ENCODE results near the gene KRTAP12-3.

Gene KRTAP12-3

DNA sequence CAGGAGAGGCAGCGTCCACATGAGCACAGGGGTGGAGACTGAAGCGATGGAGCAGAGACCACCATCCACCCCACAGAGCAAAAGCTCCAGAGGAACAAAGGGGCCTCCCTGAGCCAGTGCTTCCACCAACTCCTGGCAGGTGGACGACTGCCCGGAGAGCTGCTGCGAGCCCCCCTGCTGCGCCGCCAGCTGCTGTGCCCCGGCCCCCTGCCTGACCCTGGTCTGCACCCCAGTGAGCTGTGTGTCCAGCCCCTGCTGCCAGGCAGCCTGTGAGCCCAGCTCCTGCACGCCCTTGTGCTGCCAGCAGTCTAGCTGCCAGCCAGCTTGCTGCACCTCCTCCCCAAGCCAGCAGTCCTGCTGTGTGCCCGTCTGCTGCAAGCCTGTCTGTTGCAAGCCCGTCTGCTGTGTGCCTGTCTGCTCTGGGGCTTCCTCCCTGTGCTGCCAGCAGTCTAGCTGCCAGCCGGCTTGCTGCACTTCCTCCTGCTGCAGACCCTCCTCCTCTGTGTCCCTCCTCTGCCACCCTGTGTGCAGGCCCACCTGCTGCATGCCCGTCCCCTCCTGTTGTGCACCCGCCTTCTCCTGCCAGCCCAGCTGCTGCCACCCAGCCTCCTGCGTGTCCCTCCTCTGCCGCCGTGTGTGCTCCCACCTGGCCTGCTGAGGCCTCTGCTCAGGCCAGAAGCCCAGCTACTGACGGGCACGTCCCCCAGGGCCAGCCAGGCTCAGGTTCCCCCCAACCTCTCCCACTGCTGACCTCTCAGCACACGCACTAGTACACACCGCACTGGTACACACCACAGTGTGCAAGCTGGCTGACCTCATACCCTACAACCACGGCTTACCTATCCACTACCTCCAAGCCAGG is 44.6 kb downstream of the KRTAP12-3 start:
- DNase-seq (ENCODE audit: extremely low spot score), result no peak
- CTCF ChIA-PET, result interaction anchor here (0.5 kb wide), 1 partner anchor 80 kb away, joined by 3 read pairs; no protein-coding TSS in a partner anchor
- POLR2A ChIA-PET, result no interaction called here
- TF ChIP-seq LEF1 (IDR thresholded peaks at IDR 0.05; ENCODE audit: borderline replicate concordance) (no peak), NFRKB (IDR thresholded peaks at IDR 0.05) (no peak), CTBP1 (IDR thresholded peaks at IDR 0.05; ENCODE audit: borderline replicate concordance) (no peak), HDGF (IDR thresholded peaks at IDR 0.05; ENCODE audit: borderline replicate concordance) (no peak), BHLHE40 (IDR thresholded peaks at IDR 0.05; ENCODE audit: borderline replicate concordance) (no peak), SUZ12 (IDR thresholded peaks at IDR 0.05) (no peak), ZNF384 (IDR thresholded peaks at IDR 0.05) (no peak), FOXA1 (IDR thresholded peaks at IDR 0.05) (no peak), TARDBP (IDR thresholded peaks at IDR 0.05) (no peak), FOXM1 (IDR thresholded peaks at IDR 0.05; ENCODE audit: borderline replicate concordance) (no peak), SP1 (IDR thresholded peaks at IDR 0.05) (no peak), FOXK2 (IDR thresholded peaks at IDR 0.05) (no peak)
- TF ChIP-seq, protein P1, sequence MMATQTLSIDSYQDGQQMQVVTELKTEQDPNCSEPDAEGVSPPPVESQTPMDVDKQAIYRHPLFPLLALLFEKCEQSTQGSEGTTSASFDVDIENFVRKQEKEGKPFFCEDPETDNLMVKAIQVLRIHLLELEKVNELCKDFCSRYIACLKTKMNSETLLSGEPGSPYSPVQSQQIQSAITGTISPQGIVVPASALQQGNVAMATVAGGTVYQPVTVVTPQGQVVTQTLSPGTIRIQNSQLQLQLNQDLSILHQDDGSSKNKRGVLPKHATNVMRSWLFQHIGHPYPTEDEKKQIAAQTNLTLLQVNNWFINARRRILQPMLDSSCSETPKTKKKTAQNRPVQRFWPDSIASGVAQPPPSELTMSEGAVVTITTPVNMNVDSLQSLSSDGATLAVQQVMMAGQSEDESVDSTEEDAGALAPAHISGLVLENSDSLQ (IDR thresholded peaks at IDR 0.05), result no peak

DNA sequence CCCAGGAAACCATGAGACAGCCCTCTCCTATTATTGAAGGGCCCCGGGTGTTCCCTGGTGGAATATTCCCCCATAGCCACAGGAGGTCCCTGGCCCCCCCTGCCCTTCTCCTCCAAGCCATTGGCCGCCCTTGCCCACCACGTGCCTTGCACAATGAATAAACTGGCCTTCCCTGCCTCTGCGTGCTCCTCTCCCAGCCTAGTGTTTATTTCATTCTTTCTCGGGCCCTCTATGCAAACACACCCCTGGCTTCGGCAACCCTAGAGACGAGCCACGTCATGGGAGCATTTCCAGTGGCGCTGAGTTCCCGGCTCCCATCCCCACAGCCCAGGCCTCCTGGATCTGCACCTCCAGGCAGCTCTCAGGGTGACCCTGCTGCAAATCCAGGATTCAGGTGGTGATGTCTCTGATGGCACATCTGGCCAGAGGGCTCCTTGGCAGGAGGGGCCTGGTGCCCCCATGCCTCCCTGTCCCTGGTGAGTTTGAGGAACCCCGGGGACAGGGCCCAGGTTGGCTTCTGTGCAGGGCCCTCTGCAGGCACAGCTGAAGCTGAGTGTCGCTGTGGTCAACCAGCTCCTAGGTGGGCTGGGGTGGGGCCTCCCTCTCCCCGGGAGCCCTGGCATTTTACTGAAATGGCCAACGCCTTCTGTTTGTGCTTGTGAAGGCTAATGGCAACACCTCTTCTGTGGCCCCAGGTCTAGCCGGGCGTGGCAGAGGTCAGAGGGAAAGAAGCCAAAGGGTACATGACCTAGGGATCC is 45.4 kb downstream of the KRTAP12-3 start:
- no peak for DNase-seq (ENCODE audit: extremely low spot score)
- CTCF ChIA-PET, result no interaction called here
- POLR2A ChIA-PET, result no interaction called here
- no peak for TF ChIP-seq FOXM1 (IDR thresholded peaks at IDR 0.05; ENCODE audit: borderline replicate concordance)
- TF ChIP-seq ZNF384 (IDR thresholded peaks at IDR 0.05), result no peak
- no peak for TF ChIP-seq ARNT (IDR thresholded peaks at IDR 0.05)
- TF ChIP-seq CTBP1 (IDR thresholded peaks at IDR 0.05; ENCODE audit: borderline replicate concordance), result no peak
- no peak for TF ChIP-seq FOXA1 (IDR thresholded peaks at IDR 0.05)
- TF ChIP-seq BHLHE40 (IDR thresholded peaks at IDR 0.05; ENCODE audit: borderline replicate concordance), result no peak
- no peak for TF ChIP-seq SP1 (IDR thresholded peaks at IDR 0.05)
- TF ChIP-seq, protein P1 (IDR thresholded peaks at IDR 0.05), result no peak
- no peak for TF ChIP-seq L3MBTL2 (conservative IDR thresholded peaks at IDR 0.05)
- TF ChIP-seq FOXK2 (IDR thresholded peaks at IDR 0.05), result no peak
- no peak for TF ChIP-seq TARDBP (IDR thresholded peaks at IDR 0.05)
- TF ChIP-seq NFRKB (IDR thresholded peaks at IDR 0.05), result no peak

DNA sequence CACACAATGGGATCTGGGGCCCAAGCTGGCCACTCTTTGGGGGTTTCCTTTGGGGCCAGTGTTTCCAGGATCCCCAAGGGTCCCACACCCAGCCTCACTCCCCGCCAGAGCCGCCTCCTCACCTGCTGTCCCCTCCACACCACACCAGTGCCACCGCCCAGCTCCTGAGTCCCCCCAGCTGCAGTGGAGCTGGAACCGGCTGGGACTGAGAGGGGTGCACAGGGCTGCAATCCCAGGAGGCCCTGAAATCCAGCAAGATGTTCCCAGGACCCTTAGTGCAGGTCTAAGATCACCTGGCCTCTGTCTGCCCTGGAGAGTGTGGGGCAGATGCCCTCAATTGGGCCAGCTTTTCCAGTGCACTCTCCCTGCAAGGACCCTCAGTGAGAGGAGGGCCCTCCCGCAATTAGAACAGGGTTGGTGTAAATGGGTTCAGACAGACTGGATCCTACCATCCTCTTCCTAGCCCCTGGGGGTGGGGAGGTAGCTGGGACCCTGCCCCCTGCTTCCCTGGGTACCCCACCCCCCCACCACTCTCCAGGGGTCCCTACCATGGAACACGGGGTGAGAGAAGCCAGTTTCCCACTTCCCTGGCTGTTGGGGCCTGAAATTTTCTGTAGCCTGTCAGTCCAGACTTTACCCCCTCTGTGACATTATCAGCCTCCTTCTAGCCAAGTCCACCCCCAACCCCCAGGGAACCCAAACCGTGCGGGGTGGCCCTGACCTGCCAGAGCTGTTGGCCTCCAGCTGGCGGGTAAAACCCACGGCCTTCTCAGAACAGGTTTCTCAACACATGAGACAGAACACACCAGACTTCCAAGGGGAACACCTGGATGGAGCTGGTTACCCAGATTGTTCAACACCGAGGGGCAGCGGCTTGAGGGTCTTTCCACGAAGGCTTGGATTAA is 46.3 kb downstream of the KRTAP12-3 start:
- DNase-seq (ENCODE audit: extremely low spot score), result no peak

DNA sequence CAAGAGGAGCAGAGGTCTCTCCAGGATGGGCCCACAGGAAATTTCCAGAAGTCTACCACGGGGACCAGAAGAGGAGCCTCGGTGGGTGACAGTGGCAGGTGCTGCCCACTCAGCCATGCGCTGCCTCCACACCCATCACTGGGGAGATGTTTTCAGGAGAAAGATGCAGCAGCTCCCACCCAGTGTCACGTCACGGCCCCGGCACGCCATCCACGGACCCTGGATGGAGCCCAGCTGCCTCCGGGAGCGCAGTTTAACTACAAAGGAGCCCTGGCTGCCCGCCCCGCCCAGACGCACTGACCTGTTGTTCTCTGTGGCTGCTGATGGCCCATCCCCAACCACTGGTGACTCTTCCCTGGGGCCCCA is 46.9 kb downstream of the KRTAP12-3 start:
- no peak for DNase-seq (ENCODE audit: extremely low spot score)
- POLR2A ChIA-PET, result no interaction called here
- TF ChIP-seq FOXK2 (IDR thresholded peaks at IDR 0.05), result no peak
- TF ChIP-seq ARNT (IDR thresholded peaks at IDR 0.05), result no peak
- no peak for TF ChIP-seq HDGF (IDR thresholded peaks at IDR 0.05; ENCODE audit: borderline replicate concordance)
- TF ChIP-seq NFRKB (IDR thresholded peaks at IDR 0.05), result no peak
- CTCF ChIA-PET, result no interaction called here

More for the DNA sequence above, 46.3 kb downstream of the KRTAP12-3 start:
- CTCF ChIA-PET, result no interaction called here
- POLR2A ChIA-PET, result no interaction called here
- no peak for TF ChIP-seq LEF1 (IDR thresholded peaks at IDR 0.05; ENCODE audit: borderline replicate concordance)
- no peak for TF ChIP-seq ARNT (IDR thresholded peaks at IDR 0.05)
- no peak for TF ChIP-seq SUZ12 (IDR thresholded peaks at IDR 0.05)
- no peak for TF ChIP-seq SP1 (IDR thresholded peaks at IDR 0.05)
- no peak for TF ChIP-seq CTBP1 (IDR thresholded peaks at IDR 0.05; ENCODE audit: borderline replicate concordance)
- TF ChIP-seq ELF4 (IDR thresholded peaks at IDR 0.05), result no peak
- no peak for TF ChIP-seq HDGF (IDR thresholded peaks at IDR 0.05; ENCODE audit: borderline replicate concordance)
- TF ChIP-seq TARDBP (IDR thresholded peaks at IDR 0.05), result no peak
- no peak for TF ChIP-seq ZNF384 (IDR thresholded peaks at IDR 0.05)

DNA sequence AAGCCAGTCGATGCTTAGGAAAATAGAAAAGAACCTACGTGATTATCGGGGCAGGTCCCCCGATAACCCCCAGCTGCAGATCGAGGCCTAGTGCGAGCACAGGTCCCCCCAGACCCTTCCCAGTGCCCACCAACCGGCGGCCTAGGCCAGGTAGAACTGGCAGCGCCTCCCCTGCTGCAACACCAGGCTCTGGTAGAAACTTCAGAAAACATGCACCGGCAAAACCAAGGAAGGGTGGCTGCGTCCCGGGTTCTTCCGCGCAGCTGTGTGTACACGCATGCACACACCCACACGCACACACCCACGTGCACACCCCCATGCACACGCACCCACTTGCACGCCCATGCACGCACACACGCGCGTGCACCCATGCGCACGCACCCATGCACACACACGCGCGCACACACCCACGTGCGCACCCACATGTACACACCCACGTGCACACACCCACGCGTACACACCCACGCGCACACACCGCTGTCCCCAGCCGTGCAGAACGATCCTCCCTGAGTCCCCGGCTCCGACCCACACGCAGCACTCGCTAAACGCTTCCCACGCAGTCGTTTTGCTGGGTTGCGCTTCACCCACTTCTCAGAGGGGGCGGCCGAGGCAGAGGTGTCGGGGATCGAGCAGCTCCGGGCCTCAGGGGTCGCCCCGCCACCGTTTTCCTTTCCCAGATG is 48.4 kb downstream of the KRTAP12-3 start:
- ChIA-PET CTCF (no interaction called here), POLR2A (interaction anchor here (0.9 kb wide), 1 partner anchor 95 kb away, joined by 3 read pairs; the partner anchor contains the start of gene UBE2G2)
- TF ChIP-seq SUZ12 (IDR thresholded peaks at IDR 0.05) (no peak), NFRKB (IDR thresholded peaks at IDR 0.05) (no peak), BHLHE40 (IDR thresholded peaks at IDR 0.05; ENCODE audit: borderline replicate concordance) (no peak), ELF4 (IDR thresholded peaks at IDR 0.05) (no peak)
- TF ChIP-seq, protein P1 (IDR thresholded peaks at IDR 0.05), result no peak
- no peak for DNase-seq (ENCODE audit: extremely low spot score)

Data from HEK293T (cell line).